Caco-2 (cell line): ENCODE measurements around the gene SULT2B1. TPM values are rescaled to one million over a fixed set of nuclear protein-coding genes. Genes with fewer than 3 reads are reported as not detected.

Source experiments
- BruUV-seq: library from RNA; stranded (reverse); fragments of 400-500 nt; replicated peaks from 2 replicates; lab custom pipeline; 2021; lab: Mats Ljungman, UMichigan
- CTCF ChIA-PET: fragments of 300-600 bp; sonication (Branson Sonifier 250); formaldehyde crosslinking; loops from one replicate; lab custom pipeline; 2022; ENCODE audit warnings: antibody characterized with exemption; lab: Charles Lee
- POLR2A ChIA-PET: fragments of 300-600 bp; sonication (Branson Sonifier 250); formaldehyde crosslinking; loops from one replicate; lab custom pipeline; 2022; ENCODE audit warnings: antibody characterized with exemption; lab: Charles Lee
- DNase-seq, 2 experiments: peaks; one replicate each; pipeline versions ENCODE4 v3.0.0 to v3.0.0-alpha.2; 2020 to 2022
- H3K27me3 ChIP-seq: replicated peaks from 2 replicates; pipeline ENCODE4 v1.6.0; 2011; ENCODE audit warnings: low read length; ENCODE audit not compliant: control insufficient read depth, insufficient read depth
- H3K36me3 ChIP-seq: 2 replicates; pipeline ENCODE4 v1.5.1; 2011; ENCODE audit warnings: low read length; ENCODE audit not compliant: control insufficient read depth, insufficient read depth
- H3K4me1 ChIP-seq: fragments of 250-450 bp; sonication (Bioruptor Pico); 2 replicates; pipeline ENCODE4 v1.5.1; 2020; ENCODE audit warnings: mild to moderate bottlenecking
- H3K4me3 ChIP-seq: 2 replicates; pipeline ENCODE4 v1.5.1; 2011; ENCODE audit warnings: low read depth, mild to moderate bottlenecking, control low read depth, low read length
- H3K9me3 ChIP-seq: fragments of 250-450 bp; sonication (Bioruptor Pico); 2 replicates; pipeline ENCODE4 v1.5.1; 2020; ENCODE audit warnings: mild to moderate bottlenecking, moderate library complexity
- H3K27ac Mint-ChIP-seq: one replicate; pipeline ENCODE4 v1.8.0; 2022; ENCODE audit warnings: mixed read lengths; ENCODE audit not compliant: unreplicated experiment
- H3K27me3 Mint-ChIP-seq: one replicate; pipeline ENCODE4 v1.8.0; 2022; ENCODE audit warnings: mixed read lengths; ENCODE audit not compliant: insufficient read depth, unreplicated experiment
- H3K36me3 Mint-ChIP-seq: one replicate; pipeline ENCODE4 v1.8.0; 2022; ENCODE audit warnings: mild to moderate bottlenecking, mixed read lengths; ENCODE audit not compliant: insufficient read depth, unreplicated experiment
- H3K4me1 Mint-ChIP-seq: one replicate; pipeline ENCODE4 v1.8.0; 2022; ENCODE audit warnings: low read depth, mixed read lengths; ENCODE audit not compliant: unreplicated experiment
- H3K4me3 Mint-ChIP-seq: one replicate; pipeline ENCODE4 v1.8.0; 2022; ENCODE audit warnings: mild to moderate bottlenecking, moderate library complexity, mixed read lengths; ENCODE audit not compliant: unreplicated experiment
- H3K9me3 Mint-ChIP-seq: one replicate; pipeline ENCODE4 v1.8.0; 2022; ENCODE audit warnings: mixed read lengths; ENCODE audit not compliant: unreplicated experiment
- CTCF ChIP-seq, 2 experiments: fragments of 200-600 bp in 1 of 2; IDR thresholded peaks; 1 replicate in 1 of 2; 2 replicates in 1 of 2; pipeline versions ENCODE4 v1.5.1 to v1.8.0; 2011 to 2022; ENCODE audit warnings: antibody characterized with exemption in 1 of 2, control low read depth in 1 of 2, inconsistent platforms in 1 of 2, low read depth in 1 of 2, low read length in 1 of 2, mild to moderate bottlenecking in 1 of 2, moderate library complexity in 1 of 2; ENCODE audit not compliant: insufficient read depth in 1 of 2, severe bottlenecking in 1 of 2, unreplicated experiment in 1 of 2
- intact Hi-C: fragments of 100-400 bp; cut with micrococcal nuclease; formaldehyde crosslinking; loops from one replicate; pipeline ENCODE4 v1.10.0; 2022; ENCODE audit not compliant: unreplicated experiment
- total RNA-seq: library from RNA; stranded (reverse); gene quantifications from 2 replicates; pipeline ENCODE4 v1.2.3, GENCODE V29; 2022

The SULT2B1 gene
- total RNA-seq, 1 experiment from 2014 or later, result 1.4 TPM

- Mint-ChIP-seq H3K27ac (peak overlapping the region; percentile 96), H3K36me3 (peaks cover 30% of the 10 kb centered on the region), H3K4me1 (peaks cover 22% of the 10 kb centered on the region), H3K9me3 (peaks cover 9% of the 10 kb centered on the region), H3K27me3 (no peaks in the 10 kb centered on the region), H3K4me3 (no peak overlapping the region)
- Histone ChIP-seq H3K27me3 (no peaks in the 10 kb centered on the region), H3K4me1 (peaks cover 16% of the 10 kb centered on the region), H3K36me3 (no peaks in the 10 kb centered on the region), H3K4me3 (no peak overlapping the region), H3K9me3 (no peaks in the 10 kb centered on the region)
- ChIA-PET POLR2A (no interaction called here), CTCF (interaction anchor here (0.5 kb wide), 1 partner anchor 134 kb away, joined by 5 read pairs; no protein-coding TSS in a partner anchor)
- no TSS peak for BruUV-seq
- no peak for TF ChIP-seq CTCF (IDR thresholded peaks at IDR 0.05; ENCODE audit: insufficient read depth in 1 of 2, low read depth in 1 of 2, low read length in 1 of 2, severe bottlenecking in 1 of 2, unreplicated experiment in 1 of 2)
- intact Hi-C loops, result loop anchor here (5.0 kb wide), 2 partner anchors 198 to 323 kb away; partner anchors contain the start of gene HSD17B14
- peak in 1 of 2 experiments; percentile 43 for DNase-seq
Measured at GRCh38 chr19:48639483-48640375, 87.8 kb downstream of the SULT2B1 start.

GRCh38 chr19:48641850-48642249, 89.9 kb downstream of the SULT2B1 start:
- intact Hi-C loops, result no loop called here
- CTCF ChIA-PET, result interaction anchor here (0.6 kb wide), 1 partner anchor 173 kb away, joined by 3 read pairs; no protein-coding TSS in a partner anchor

More at GRCh38 chr19:48641850-48642249, 89.9 kb downstream of the SULT2B1 start:
- Mint-ChIP-seq H3K4me1 (peaks cover 25% of the 10 kb centered on the region), H3K36me3 (peaks cover 23% of the 10 kb centered on the region), H3K27me3 (no peaks in the 10 kb centered on the region), H3K9me3 (peaks cover 9% of the 10 kb centered on the region), H3K27ac (no peak overlapping the region), H3K4me3 (no peak overlapping the region)
- H3K4me3 ChIP-seq, result no peak overlapping the region
- no peaks in the 10 kb centered on the region for H3K27me3 ChIP-seq
- H3K4me1 ChIP-seq, result peaks cover 15% of the 10 kb centered on the region
- H3K36me3 ChIP-seq, result no peaks in the 10 kb centered on the region
- no peak for TF ChIP-seq CTCF (IDR thresholded peaks at IDR 0.05; ENCODE audit: insufficient read depth in 1 of 2, low read depth in 1 of 2, low read length in 1 of 2, severe bottlenecking in 1 of 2, unreplicated experiment in 1 of 2)
- no TSS peak for BruUV-seq
- DNase-seq, result no peak
- H3K9me3 ChIP-seq, result no peaks in the 10 kb centered on the region
- POLR2A ChIA-PET, result no interaction called here
